ENCODE measurements around the gene CES1. TPM values are rescaled to one million over a fixed set of nuclear protein-coding genes. Genes with fewer than 3 reads are reported as not detected.
"Not testable (repeated sequence)": the region's sequence is repeated elsewhere in the genome, so short reads cannot be mapped to it uniquely, and the experiment has no call there.

CES1 gene
- total RNA-seq, 1 experiment from 2014 or later, result 625 TPM

DNA sequence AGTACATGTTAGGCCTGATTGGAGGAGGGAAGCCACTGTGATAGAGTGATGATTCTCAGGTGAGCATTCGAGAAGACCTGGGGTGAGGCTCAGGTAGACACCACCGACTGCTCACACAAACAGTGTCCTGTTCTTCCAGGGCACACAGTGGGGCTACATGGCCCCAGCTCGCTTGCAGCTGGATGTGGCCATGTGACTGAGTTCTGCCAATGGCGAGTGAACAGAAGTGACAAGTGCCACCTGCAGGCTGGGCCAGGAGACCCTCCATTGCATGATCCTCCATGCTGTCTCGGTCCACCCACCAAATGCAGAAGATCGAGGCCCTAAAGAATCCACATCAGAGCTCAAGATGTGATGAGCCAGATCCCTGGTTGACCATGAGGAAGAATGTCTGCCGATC, 36.1 kb upstream of the CES1 start:
- intact Hi-C loops (cut with micrococcal nuclease; ENCODE audit: unreplicated experiment), result no loop called here
- CTCF ChIA-PET, result no interaction called here
- BruUV-seq (replicated peaks), result no TSS peak

DNA sequence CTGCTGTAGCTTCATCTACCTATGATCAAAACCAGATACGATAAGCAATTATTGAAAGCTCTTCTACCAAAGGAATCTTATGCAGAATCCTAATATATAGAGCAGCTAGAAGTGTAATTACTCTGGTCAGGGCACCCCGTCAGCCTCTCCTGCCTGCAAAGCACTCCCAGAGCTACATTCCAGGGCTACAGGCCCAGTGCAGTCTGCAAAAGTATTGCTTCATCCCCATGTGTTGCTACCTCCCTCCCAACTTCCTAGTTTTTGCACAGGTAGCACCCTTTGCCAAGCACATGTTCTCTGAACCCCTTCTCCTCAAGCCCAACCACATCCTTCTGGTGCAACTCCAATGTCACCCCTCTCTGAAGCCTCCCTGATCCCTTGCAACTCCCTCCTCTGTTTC, 35.2 kb upstream of the CES1 start:
- ChIA-PET POLR2A (ENCODE audit: low non-redundant PET) (no interaction called here), CTCF (no interaction called here)
- BruUV-seq (replicated peaks), result no TSS peak
- no peaks in the 10 kb centered on the region for H3K36me3 ChIP-seq (ENCODE audit: insufficient read depth, low read length, poor library complexity, severe bottlenecking)
- H3K4me1 ChIP-seq (ENCODE audit: insufficient read depth, low read length, poor library complexity, severe bottlenecking), result no peaks in the 10 kb centered on the region
- intact Hi-C loops (cut with micrococcal nuclease; ENCODE audit: unreplicated experiment), result no loop called here
- H3K27me3 ChIP-seq (replicated peaks; ENCODE audit: insufficient read depth, low read depth, low read length, poor library complexity), result no peaks in the 10 kb centered on the region
- H3K27ac ChIP-seq (ENCODE audit: low read depth, low read length, poor library complexity, severe bottlenecking), result no peak overlapping the region
- TF ChIP-seq EZH2 (IDR thresholded peaks at IDR 0.05; ENCODE audit: borderline replicate concordance, low read depth, low read length, poor library complexity, severe bottlenecking), result no peak
- TF ChIP-seq, protein P1, sequence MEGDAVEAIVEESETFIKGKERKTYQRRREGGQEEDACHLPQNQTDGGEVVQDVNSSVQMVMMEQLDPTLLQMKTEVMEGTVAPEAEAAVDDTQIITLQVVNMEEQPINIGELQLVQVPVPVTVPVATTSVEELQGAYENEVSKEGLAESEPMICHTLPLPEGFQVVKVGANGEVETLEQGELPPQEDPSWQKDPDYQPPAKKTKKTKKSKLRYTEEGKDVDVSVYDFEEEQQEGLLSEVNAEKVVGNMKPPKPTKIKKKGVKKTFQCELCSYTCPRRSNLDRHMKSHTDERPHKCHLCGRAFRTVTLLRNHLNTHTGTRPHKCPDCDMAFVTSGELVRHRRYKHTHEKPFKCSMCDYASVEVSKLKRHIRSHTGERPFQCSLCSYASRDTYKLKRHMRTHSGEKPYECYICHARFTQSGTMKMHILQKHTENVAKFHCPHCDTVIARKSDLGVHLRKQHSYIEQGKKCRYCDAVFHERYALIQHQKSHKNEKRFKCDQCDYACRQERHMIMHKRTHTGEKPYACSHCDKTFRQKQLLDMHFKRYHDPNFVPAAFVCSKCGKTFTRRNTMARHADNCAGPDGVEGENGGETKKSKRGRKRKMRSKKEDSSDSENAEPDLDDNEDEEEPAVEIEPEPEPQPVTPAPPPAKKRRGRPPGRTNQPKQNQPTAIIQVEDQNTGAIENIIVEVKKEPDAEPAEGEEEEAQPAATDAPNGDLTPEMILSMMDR (conservative IDR thresholded peaks at IDR 0.05; ENCODE audit: low read depth, low read length), result no peak
- H3K4me3 ChIP-seq (ENCODE audit: low read depth, low read length, poor library complexity, severe bottlenecking), result no peak overlapping the region
- DNase-seq (ENCODE audit: low spot score), result no peak
- H3K9me3 ChIP-seq (ENCODE audit: low read depth, low read length, poor library complexity, severe bottlenecking), result no peaks in the 10 kb centered on the region

More for the DNA sequence above, 36.1 kb upstream of the CES1 start:
- H3K4me1 ChIP-seq (ENCODE audit: insufficient read depth, low read length, poor library complexity, severe bottlenecking), result no peaks in the 10 kb centered on the region
- TF ChIP-seq EZH2 (IDR thresholded peaks at IDR 0.05; ENCODE audit: borderline replicate concordance, low read depth, low read length, poor library complexity, severe bottlenecking), result no peak
- TF ChIP-seq, protein P1 (conservative IDR thresholded peaks at IDR 0.05; ENCODE audit: low read depth, low read length), result no peak
- no peak overlapping the region for H3K4me3 ChIP-seq (ENCODE audit: low read depth, low read length, poor library complexity, severe bottlenecking)
- no peaks in the 10 kb centered on the region for H3K36me3 ChIP-seq (ENCODE audit: insufficient read depth, low read length, poor library complexity, severe bottlenecking)
- H3K27me3 ChIP-seq (replicated peaks; ENCODE audit: insufficient read depth, low read depth, low read length, poor library complexity), result no peaks in the 10 kb centered on the region
- H3K9me3 ChIP-seq (ENCODE audit: low read depth, low read length, poor library complexity, severe bottlenecking), result no peaks in the 10 kb centered on the region
- DNase-seq (ENCODE audit: low spot score), result no peak
- POLR2A ChIA-PET (ENCODE audit: low non-redundant PET), result no interaction called here
- no peak overlapping the region for H3K27ac ChIP-seq (ENCODE audit: low read depth, low read length, poor library complexity, severe bottlenecking)

DNA sequence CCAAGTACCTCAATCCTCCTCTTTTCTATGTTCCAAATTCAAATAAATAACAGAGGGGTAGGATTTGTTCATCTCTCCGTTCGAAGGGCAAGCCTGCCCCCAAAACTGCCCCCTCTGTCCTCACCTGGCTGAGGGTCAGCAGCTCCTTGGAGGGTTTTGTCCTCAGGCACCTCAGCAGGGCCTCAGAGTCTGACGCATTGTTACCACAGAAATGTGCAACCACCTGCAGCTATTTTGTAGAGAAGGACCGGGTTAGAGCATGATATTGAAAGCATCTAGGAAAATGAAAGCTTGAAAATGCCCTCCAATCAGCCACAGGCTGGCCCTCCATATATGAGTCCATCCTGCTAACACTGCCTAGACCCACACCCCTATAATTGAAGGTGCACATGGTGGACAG, 28.4 kb upstream of the CES1 start:
- Histone ChIP-seq H3K27ac (ENCODE audit: low read depth, low read length, poor library complexity, severe bottlenecking) (no peak overlapping the region), H3K4me1 (ENCODE audit: insufficient read depth, low read length, poor library complexity, severe bottlenecking) (no peaks in the 10 kb centered on the region), H3K9me3 (ENCODE audit: low read depth, low read length, poor library complexity, severe bottlenecking) (no peaks in the 10 kb centered on the region), H3K4me3 (ENCODE audit: low read depth, low read length, poor library complexity, severe bottlenecking) (no peak overlapping the region), H3K36me3 (ENCODE audit: insufficient read depth, low read length, poor library complexity, severe bottlenecking) (no peaks in the 10 kb centered on the region), H3K27me3 (replicated peaks; ENCODE audit: insufficient read depth, low read depth, low read length, poor library complexity) (peaks cover 4% of the 10 kb centered on the region)
- no TSS peak for BruUV-seq (replicated peaks)
- ChIA-PET CTCF (no interaction called here), POLR2A (ENCODE audit: low non-redundant PET) (interaction anchor here (0.5 kb wide), 1 partner anchor 1141 kb away, joined by 3 read pairs; no protein-coding TSS in a partner anchor)
- intact Hi-C loops (cut with micrococcal nuclease; ENCODE audit: unreplicated experiment), result no loop called here
- TF ChIP-seq EZH2 (IDR thresholded peaks at IDR 0.05; ENCODE audit: borderline replicate concordance, low read depth, low read length, poor library complexity, severe bottlenecking), result no peak
- TF ChIP-seq, protein P1 (conservative IDR thresholded peaks at IDR 0.05; ENCODE audit: low read depth, low read length), result no peak
- no peak for DNase-seq (ENCODE audit: low spot score)

DNA sequence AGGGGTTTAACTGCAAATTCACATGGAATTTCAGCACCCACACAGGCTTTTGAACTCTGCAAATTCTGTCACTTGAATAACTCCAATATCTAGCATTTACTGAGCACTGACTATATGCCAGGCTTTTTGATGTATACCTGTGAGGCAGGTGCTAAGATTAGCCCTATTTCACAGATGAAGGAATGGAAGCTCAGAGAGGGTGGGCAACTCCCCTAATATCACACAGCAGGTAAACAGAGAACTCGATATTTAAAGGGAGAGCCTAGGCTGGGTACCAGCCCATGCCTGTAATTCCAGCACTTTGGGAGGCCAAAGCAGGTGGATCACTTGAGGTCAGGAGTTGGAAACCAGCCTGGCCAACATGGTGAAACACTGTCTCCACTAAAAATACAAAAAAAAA, 24.8 kb upstream of the CES1 start:
- BruUV-seq (replicated peaks); H3K9me3 ChIP-seq (ENCODE audit: low read depth, low read length, poor library complexity, severe bottlenecking); POLR2A ChIA-PET (ENCODE audit: low non-redundant PET); CTCF ChIA-PET; H3K27ac ChIP-seq (ENCODE audit: low read depth, low read length, poor library complexity, severe bottlenecking); H3K36me3 ChIP-seq (ENCODE audit: insufficient read depth, low read length, poor library complexity, severe bottlenecking); H3K27me3 ChIP-seq (replicated peaks; ENCODE audit: insufficient read depth, low read depth, low read length, poor library complexity); H3K4me1 ChIP-seq (ENCODE audit: insufficient read depth, low read length, poor library complexity, severe bottlenecking); DNase-seq (ENCODE audit: low spot score); H3K4me3 ChIP-seq (ENCODE audit: low read depth, low read length, poor library complexity, severe bottlenecking); intact Hi-C loops (cut with micrococcal nuclease; ENCODE audit: unreplicated experiment): not testable (repeated sequence)
